Measurements from ENCODE around the gene SMPD3. TPM values are rescaled to one million over a fixed set of nuclear protein-coding genes. Genes with fewer than 3 reads are reported as not detected.

Gene SMPD3
- total and polyA plus RNA-seq, 7 donors: 0.49 to 29.7 (median 2.8) TPM

- Histone ChIP-seq H3K27me3 (no peaks in the 10 kb centered on the region), H3K27ac (no peak overlapping the region), H3K4me3 (no peak overlapping the region), H3K36me3 (peaks cover 16 to 100% (median 68%) of the 10 kb centered on the region in 4 donors), H3K9me3 (no peaks in the 10 kb centered on the region), H3K4me1 (no peaks in the 10 kb centered on the region)
- TF ChIP-seq EP300 (IDR thresholded peaks at IDR 0.05): no peak
- no peak for TF ChIP-seq POLR2AphosphoS5 (IDR thresholded peaks at IDR 0.05)
- no peak for TF ChIP-seq CTCF (IDR thresholded peaks at IDR 0.05)
- TF ChIP-seq POLR2A (IDR thresholded peaks at IDR 0.05): no peak
- no peak for DNase-seq
- intact Hi-C loops (cut with DNase I): no loop called here
- WGBS, 2 donors: 25 to 75% methylated on average over 11 of the region's 11 CpGs
Observed at GRCh38 chr16:68351991-68352431, 96.3 kb downstream of the SMPD3 start.

GRCh38 chr16:68351463-68351862 lies 96.8 kb downstream of the SMPD3 start:
- 26 to 74% methylated on average over 11 of the region's 11 CpGs for WGBS, 2 donors
- DNase-seq: no peak
- H3K36me3 ChIP-seq: peaks cover 16 to 100% (median 66%) of the 10 kb centered on the region in 4 donors
- no peaks in the 10 kb centered on the region for H3K27me3 ChIP-seq
- no peaks in the 10 kb centered on the region for H3K4me1 ChIP-seq
- TF ChIP-seq POLR2A (IDR thresholded peaks at IDR 0.05) (no peak), POLR2AphosphoS5 (IDR thresholded peaks at IDR 0.05) (no peak), CTCF (IDR thresholded peaks at IDR 0.05) (no peak), EP300 (IDR thresholded peaks at IDR 0.05) (no peak)
- H3K4me3 ChIP-seq: no peak overlapping the region
- H3K9me3 ChIP-seq: no peaks in the 10 kb centered on the region
- no peak overlapping the region for H3K27ac ChIP-seq
- intact Hi-C loops (cut with DNase I): no loop called here

- no peak for DNase-seq
- 91 to 94% methylated on average over 10 of the region's 10 CpGs for WGBS, 2 donors
- Histone ChIP-seq H3K27ac (no peak overlapping the region), H3K4me3 (no peak overlapping the region), H3K4me1 (no peaks in the 10 kb centered on the region), H3K27me3 (no peaks in the 10 kb centered on the region), H3K36me3 (peaks cover 22 to 100% (median 64%) of the 10 kb centered on the region in 4 donors), H3K9me3 (no peaks in the 10 kb centered on the region)
- intact Hi-C loops (cut with DNase I): no loop called here
- TF ChIP-seq CTCF (IDR thresholded peaks at IDR 0.05) (no peak), POLR2AphosphoS5 (IDR thresholded peaks at IDR 0.05) (no peak), POLR2A (IDR thresholded peaks at IDR 0.05) (no peak), EP300 (IDR thresholded peaks at IDR 0.05) (no peak)
Observed at GRCh38 chr16:68350813-68351350, 97.4 kb downstream of the SMPD3 start.

GRCh38 chr16:68349838-68350410 lies 98.4 kb downstream of the SMPD3 start:
- Histone ChIP-seq H3K4me3 (no peak overlapping the region), H3K9me3 (no peaks in the 10 kb centered on the region), H3K27me3 (no peaks in the 10 kb centered on the region), H3K27ac (no peak overlapping the region), H3K4me1 (no peaks in the 10 kb centered on the region), H3K36me3 (peaks cover 25 to 100% (median 60%) of the 10 kb centered on the region in 4 donors)
- intact Hi-C loops (cut with DNase I): no loop called here
- TF ChIP-seq EP300 (IDR thresholded peaks at IDR 0.05): no peak
- TF ChIP-seq POLR2AphosphoS5 (IDR thresholded peaks at IDR 0.05): peak in 2 of 4 donors; percentile 39 to 86
- TF ChIP-seq POLR2A (IDR thresholded peaks at IDR 0.05): no peak
- TF ChIP-seq CTCF (IDR thresholded peaks at IDR 0.05): no peak
- 94 to 95% methylated on average over 10 of the region's 10 CpGs for WGBS, 2 donors
- no peak for DNase-seq

Data from sigmoid colon (tissue), 7 donors.